OCI-LY1 (cell line): ENCODE results near the gene SPAG9.

ENCODE experiments used
- EZH2 ChIP-seq: fragments of 200-600 bp; sonication (generic), shearing (Covaris generic); IDR thresholded peaks from 2 replicates; pipeline ENCODE4 v1.8.0; 2017; ENCODE audit warnings: borderline replicate concordance, mixed run types, mild to moderate bottlenecking, antibody characterized with exemption, low read length, moderate library complexity, mixed read lengths
- TF ChIP-seq, protein P1 (sequence below): fragments of 200-600 bp; sonication (generic), shearing (Covaris generic); IDR thresholded peaks from 2 replicates; pipeline ENCODE4 v1.5.1; 2017; ENCODE audit warnings: mild to moderate bottlenecking, antibody characterized with exemption, low read length, moderate library complexity, mixed read lengths

DNA sequence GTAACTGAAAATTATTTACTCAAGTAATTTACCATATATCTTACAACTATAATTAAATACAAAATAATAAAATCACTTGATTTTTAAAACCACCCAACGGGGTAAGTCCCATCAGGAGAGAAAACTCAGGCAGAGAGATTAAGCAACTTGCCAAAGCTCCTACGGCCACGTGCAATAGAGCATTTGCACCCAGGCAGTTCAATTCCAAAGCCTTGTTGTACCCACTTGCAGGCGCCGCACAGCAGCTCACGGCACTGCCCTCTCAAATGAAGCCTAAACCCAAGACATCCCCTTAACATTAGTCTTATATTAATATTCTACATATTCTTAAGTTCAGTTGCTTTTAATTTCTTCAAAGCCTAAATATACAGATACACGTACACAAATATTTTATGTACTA, 75.7 kb downstream of the SPAG9 start:
- TF ChIP-seq, protein P1, sequence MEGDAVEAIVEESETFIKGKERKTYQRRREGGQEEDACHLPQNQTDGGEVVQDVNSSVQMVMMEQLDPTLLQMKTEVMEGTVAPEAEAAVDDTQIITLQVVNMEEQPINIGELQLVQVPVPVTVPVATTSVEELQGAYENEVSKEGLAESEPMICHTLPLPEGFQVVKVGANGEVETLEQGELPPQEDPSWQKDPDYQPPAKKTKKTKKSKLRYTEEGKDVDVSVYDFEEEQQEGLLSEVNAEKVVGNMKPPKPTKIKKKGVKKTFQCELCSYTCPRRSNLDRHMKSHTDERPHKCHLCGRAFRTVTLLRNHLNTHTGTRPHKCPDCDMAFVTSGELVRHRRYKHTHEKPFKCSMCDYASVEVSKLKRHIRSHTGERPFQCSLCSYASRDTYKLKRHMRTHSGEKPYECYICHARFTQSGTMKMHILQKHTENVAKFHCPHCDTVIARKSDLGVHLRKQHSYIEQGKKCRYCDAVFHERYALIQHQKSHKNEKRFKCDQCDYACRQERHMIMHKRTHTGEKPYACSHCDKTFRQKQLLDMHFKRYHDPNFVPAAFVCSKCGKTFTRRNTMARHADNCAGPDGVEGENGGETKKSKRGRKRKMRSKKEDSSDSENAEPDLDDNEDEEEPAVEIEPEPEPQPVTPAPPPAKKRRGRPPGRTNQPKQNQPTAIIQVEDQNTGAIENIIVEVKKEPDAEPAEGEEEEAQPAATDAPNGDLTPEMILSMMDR: no peak
- TF ChIP-seq EZH2: no peak
